Inferior parietal cortex (tissue), 1 donor: ENCODE measurements around the gene NDFIP1.
"Not testable (repeated sequence)": the region's sequence is repeated elsewhere in the genome, so short reads cannot be mapped to it uniquely, and the experiment has no call there.

Experiments used
- DNase-seq: peaks from one replicate; pipeline ENCODE4 v3.0.0-alpha.2; 2016; ENCODE audit errors: extremely low spot score

NDFIP1 gene, protein sequence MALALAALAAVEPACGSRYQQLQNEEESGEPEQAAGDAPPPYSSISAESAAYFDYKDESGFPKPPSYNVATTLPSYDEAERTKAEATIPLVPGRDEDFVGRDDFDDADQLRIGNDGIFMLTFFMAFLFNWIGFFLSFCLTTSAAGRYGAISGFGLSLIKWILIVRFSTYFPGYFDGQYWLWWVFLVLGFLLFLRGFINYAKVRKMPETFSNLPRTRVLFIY

DNA sequence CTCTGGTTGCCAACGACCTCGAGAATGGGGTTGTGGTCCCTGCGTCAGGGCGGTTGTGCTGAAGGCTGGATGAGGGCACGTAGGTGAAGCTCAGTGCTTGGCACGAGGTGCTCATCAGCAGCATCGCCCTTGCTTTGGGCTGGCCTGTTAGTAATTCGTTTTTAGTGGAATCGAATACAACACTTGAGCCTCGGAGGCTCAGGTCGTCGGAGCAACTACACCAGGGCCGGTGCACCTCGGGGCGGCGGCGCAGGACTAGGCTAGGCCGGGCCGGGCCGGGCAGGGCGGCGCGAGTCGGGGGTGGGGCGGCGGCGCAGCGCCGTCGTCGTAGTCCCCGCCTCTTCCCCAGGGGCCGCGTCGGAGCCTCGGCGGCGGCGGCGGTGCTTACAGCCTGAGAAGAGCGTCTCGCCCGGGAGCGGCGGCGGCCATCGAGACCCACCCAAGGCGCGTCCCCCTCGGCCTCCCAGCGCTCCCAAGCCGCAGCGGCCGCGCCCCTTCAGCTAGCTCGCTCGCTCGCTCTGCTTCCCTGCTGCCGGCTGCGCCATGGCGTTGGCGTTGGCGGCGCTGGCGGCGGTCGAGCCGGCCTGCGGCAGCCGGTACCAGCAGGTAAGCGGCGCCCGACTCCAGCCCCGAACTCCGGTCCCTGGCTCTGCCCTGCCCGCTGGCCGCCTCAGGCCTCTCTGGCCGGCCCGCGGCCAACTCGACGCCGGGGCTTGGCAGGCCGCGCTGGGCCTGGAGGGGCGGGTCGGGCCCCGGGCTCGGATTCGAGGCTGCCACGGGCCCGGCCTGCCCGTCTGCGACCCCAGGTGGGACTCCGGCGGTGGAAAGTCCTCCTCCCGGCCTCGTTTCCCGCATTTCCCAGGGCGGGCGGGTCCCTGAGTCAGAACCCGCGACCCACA lies at the start of gene NDFIP1:
Gene NDFIP1, plus strand, starts transcription at position 348 of the 899 bp plus-strand sequence. Its CDS starts 196 bp downstream, at position 544.
- DNase-seq = peak; percentile 69

DNA sequence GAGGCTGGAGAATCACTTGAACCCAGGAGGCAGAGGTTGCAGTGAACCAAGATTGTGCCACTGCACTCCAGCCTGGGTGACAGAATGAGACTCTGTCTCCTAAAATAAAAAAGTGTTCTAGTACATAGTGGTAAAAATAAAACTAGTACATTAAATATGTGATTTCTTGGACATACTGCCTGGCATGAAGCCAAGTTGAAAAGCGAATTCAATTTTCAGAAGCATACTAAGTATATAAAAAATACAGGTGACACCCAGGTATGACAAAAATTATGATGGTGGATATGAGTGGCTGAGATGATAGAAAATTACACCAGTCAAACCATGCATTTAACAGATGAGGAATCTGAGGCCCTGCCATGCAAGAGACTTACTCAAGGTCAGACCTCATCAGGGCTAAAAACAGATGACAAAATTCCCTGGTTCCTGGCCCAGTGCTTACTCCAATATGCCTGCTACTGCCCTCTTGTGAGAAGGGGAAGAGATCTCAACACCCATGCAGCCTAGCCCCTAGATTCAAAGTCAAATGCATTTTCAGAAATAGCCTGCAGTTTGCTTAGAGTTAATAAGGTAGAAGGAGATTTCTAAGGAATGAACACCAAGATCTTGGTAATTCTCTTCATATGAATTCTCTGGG lies 49.2 kb upstream of the NDFIP1 start:
- DNase-seq = no peak

DNA sequence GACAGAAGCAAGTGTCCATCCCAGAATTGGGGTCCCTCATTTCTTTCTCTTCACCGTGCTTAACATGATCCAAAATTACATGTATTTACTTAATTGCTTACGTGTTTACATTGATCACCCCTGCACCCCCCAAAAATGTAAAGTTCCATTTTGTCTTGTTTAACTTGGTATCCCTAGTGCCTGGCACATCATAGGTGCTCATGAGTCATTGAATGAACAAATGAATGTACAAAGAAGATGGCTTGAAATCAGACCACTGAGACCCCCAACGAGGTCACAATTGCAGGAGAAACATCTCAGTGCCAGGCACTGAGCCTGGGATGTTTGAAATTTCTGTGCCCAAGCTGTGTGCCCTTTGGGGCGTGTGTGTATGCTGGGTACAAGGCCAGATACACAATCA lies 45.2 kb upstream of the NDFIP1 start:
- peak; percentile 45 for DNase-seq

DNA sequence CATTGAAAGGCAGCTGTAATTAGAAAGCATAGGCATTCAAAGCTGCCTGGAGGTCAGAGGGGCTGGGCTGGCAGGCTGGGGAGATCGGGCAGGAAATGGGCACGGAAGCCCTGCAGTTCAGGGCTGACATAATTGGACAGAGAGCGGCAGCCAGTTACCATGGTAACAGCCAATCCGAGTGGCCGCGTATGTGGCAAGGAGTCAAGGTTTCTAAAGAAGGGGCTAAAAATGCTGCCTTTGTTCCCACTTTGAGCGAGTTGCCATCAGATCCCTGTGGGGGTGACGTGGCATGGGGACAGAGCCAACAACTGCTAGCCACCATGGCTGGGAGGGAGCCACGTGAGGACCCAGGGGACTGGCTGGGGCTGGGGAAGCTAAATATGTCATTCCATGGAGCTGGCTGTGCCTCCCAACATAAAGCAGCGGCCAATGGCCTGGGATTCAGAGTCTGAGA lies 44.7 kb upstream of the NDFIP1 start:
- peak; percentile 98 for DNase-seq

DNA sequence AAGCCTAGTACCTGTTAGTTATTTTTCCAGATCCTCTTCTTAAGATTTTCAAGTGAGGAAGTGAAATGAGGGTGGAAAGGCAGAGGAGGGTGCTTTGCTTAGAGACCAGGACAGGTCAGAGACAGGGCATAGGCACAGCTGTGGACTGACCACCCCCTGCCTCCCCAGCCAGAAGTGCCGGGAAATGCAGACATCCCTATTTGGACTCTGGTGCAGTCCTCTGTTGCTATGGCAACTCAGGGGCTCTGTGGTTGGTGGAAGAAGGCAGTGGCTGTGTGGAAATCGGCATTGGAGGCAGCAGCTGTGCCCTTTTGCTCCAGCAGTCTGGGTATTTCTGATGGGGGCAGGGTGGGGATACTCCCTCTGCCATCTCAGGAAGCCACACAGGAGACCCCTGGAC lies 43.3 kb upstream of the NDFIP1 start:
- peak; percentile 71 for DNase-seq

DNA sequence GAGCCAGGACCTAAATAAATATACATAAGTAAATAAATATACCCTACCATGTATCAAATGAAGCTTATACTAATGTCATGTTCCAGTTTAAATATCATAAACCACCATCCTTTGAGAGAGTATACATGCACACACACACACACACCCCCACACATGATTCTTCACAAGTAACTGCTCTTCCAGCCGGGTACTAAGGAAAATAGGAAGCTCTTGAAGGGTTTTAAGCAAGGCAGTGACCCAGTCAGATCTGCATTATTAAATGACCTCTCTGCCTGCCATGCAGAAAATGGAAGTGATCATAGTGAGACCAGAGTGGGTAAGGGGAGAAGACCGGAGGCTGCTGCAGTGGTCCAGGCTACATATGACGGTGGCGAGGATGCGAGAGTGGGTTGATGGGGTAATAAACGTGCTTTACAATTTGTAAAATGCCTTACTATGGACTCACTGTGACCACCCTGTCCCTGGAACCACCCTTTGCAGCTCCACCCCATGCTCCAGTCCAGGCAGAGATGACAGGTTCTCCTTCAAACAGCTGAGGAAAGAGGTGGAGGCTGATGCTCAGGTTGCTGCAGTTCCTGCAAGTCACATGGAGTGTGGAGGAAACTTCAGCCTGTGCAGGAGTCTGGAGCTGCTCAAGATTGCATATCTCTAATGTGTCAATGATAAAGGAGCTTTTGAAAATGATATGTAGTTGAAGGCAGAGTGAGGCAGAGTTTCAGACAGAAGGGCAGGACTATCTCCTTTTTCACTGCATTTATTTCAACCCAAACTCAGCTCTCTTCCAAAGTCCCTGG lies 38.8 kb upstream of the NDFIP1 start:
- DNase-seq = no peak

DNA sequence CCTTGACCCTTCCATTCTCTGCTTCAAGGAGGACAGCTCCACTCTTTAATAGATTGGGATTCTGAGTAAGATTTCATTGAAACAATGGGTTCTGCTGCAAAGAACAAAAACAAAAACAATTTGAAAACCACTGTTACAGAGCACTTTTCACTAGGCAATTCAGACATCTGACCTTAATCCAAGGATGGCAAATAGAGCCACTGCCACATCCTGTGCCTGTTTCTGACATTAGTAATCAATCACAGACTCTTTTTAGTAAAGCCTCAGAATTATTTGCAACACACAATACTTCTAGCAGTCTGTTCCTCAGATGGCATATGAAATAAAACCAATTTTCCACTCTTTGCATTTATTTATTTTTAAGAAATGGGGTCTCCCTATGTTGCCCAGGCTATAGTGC lies 37.8 kb upstream of the NDFIP1 start:
- no peak for DNase-seq

DNA sequence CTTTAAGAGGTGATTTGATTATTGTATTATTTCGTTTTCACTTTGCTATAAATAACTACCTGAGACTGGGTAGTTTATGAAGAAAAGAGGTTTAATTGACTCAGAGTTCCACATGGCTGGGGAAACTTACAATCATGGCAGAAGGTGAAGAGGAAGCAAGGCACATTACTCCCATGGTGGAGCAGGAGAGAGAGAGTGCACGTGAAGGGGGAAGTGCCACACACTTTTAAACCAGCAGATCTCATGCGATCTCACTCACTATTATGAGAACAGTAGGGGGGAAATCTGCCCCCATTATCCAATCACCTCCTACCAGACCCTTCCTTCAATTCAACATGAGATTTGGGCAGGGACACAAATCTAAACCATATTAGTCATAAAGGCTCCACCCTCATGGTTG lies 36.1 kb upstream of the NDFIP1 start:
- DNase-seq = no peak

DNA sequence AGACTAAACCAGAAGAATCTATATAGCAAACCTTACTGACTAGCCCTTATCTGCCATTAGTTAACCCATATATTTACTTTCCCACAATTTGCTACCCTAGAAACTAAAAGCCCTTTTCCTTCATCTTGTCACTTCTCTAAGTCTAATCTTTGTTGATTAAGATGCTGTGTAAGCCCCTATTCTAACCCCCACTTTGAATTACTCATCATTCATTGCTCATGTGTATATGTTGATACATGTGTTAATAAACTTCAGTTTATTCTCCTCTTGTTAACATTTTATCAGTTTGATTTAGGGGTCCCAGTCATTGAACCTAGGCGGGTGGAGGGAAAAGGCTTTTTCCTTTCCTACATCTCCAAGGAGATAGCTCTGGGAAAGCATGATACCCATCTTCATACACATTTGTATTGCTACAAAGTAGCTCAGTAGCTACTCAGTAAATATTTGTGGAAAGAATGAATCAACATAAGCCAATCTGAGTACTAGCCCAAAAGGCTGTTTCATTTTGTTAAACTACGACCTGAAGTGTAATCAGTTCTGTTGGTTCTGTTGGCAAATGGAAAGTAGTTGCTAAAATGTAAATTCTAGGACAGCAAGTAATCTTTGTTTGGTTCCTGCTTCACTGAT lies 35.1 kb upstream of the NDFIP1 start:
- no peak for DNase-seq

DNA sequence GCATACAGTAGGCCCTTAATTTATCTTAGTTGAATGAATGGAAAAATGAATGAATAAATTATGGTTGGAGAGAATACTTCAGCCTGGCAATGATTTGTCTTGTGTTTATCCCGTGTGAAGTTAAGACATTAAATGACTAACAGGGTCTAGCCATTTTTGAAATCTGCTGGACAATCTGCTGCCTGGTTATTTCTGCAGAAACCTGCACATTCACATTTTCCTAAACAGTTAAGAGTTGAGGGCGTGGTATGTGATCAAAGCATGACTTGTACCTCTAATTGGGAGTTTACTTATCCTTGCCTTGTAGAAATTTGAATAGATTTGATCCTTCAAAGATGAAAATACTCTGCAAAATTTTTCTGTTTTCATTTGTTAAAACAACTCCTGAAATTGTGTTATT lies 34.6 kb upstream of the NDFIP1 start:
- no peak for DNase-seq

DNA sequence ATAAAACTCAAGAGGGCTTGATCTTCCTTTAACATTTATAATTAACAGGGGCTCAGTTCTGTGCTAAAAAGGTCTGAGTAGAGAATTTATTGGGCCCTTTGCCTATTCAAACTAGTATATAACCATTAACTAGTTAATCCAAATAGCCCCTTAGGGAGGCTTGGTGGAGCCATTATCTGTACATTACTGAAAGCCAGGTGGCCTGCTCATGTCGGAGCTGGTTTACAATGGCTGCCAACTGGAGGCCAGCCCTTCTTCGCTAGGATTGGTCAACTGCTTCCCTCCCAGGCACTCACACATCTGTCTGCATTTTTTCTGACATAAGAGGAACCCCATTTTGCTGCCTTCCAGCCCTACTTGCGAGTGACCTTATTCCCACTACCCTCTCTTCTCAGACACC lies 30.4 kb upstream of the NDFIP1 start:
- no peak for DNase-seq

DNA sequence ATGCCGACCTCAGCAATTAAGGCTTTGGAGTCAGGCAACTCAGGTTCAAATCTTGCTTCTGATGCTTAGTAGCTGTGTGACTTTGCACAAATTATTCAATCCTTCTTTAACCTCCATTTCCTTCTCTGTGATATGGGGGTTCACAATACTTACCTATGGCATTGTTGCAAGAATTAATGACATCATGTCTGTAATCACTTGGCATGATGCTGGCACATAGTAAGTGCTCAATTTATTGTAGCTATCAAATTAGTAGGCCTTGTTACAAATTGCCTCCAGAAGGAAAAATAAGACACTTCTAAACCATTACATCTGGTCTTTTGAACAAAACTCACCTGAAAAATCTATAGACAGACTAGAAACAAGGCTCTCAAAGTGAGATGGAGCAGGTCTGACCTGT lies 29.9 kb upstream of the NDFIP1 start:
- DNase-seq = no peak

DNA sequence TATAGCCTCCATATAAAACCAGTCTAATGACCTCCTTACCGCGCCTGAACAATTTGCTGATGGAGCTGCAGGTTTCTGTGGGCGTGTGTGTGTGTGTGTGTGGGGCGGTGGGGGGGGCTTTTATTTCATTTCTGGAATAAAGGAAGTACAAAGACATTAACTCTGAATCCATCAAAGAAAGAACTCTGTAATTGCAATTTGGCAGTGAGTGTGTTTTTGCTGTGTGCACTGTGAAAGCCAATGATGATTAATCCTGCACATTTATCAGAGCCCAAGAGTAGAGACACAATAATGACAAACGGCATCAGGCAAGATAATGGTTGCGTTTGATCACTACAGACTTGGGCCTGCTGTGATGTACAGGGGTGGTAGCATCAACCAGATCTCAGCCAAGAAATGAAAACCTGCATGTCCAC lies 29.3 kb upstream of the NDFIP1 start:
- DNase-seq = no peak

DNA sequence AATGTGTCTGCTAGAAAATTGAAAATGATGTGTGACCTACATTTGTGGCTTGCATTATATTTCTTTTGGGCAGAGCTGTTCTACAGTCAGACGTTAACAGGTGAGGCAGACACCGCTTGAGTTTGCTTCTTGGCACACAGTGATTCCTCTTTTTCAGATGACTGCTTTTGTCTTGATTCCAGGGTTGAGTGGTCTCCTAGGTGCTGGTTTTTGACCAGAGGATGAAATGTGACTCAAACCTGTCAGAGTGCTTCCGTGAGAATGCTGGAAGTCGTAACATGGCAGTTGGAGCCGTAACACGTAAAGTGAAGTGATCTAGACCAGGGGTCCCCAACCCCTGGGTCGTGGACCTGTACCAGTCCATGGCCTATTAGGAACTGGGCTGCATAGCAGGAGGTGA lies 28.3 kb upstream of the NDFIP1 start:
- no peak for DNase-seq

DNA sequence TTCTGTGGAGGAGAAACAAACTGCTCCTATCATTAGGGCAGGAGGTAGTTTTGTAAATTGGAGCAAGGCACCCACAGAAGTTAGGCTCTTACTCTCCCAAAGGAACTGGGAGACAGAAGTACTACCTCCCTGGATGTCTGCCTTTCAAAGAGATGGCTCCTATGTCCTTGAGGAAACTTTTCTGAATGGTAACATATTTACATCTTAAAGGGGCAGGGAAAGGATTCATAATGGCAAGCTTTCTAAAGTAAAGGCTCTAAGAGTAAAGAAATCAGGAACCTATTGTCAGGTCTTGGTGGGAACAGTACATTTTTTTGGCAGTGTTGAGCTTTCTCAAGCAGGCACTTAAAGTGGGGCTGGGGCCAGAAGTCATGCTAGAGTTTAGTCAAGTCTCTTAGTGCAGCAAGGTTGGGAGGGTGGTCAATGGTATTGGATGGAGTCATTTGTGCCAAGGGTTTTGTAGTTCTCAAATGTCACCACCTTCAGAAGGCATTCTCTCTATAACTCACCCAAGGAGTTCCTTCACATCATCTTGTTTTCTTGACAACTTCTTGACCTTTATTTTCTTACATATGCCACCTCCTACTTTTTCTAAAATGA lies 26.3 kb upstream of the NDFIP1 start:
- DNase-seq = no peak

DNA sequence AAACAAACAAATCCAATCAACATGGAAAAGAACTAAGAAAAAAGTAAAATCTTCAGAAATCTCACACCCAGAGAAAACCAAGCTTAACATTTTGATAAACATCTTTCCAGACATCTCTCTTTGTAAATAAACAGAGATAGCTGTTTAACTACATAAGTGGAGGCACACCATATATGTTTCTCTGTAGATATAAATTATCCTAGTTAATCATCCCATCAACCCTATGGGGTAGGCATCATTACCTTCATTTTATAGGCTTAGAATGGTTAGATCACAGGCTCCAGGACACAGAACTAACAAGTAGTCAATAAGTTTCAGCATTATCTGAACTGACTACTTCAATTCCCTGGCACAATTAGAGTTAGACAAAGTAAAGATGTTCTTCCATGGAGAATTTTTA lies 22.4 kb upstream of the NDFIP1 start:
- no peak for DNase-seq

DNA sequence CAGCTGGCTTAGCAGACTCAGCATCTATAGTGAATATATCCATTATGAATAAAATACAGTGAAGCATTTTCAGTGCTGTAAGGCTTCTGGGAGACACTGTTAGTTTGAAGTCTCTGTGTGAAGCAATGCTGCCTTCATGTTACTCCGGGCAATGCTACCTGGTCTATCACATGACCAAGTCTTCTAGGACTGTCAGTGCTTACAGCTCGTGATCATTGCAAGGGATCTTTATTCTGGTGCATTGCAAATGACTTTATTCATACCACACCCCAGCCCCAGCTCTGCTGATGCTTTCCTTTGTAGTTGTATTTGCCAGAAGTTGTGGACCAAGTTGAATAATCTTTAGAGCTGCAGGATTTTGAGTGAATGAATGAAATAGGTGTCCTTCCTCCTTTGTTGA lies 21.9 kb upstream of the NDFIP1 start:
- DNase-seq = no peak

DNA sequence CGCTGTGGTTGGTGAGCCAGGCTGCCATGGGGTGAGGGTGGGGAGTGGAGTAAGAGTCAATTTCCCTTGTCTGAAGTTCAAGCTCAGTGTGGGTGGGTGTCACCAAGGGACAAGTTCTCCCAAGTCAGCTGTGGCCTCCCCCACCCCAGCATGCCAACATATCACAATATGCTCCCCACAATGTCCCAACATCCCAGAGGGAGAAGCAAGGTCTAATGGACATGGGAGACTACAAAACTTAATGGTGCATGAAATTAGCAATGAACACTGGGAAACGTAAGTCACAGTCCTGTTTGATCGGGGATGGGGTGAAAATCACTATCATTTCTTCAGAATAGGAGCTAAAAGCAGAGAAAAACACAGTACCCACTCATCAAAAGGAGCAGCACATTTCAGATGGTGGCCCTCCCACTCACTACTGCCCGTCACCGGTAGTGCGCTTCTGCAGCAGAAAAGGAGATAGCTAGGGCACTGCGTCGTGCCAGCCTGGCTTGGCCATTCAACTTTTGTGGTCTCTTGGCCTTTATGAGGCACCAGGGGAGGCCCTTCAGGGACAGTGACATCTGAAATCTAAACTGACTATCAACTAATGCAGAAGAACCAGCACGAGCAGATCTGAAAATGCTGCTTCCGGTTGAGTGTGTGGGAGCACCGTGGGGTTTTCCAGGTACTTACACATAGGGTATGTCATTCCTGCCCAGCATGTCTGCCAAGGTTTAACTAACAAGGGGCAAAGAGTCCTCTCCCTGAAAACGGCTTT lies 20.5 kb upstream of the NDFIP1 start:
- DNase-seq = no peak

DNA sequence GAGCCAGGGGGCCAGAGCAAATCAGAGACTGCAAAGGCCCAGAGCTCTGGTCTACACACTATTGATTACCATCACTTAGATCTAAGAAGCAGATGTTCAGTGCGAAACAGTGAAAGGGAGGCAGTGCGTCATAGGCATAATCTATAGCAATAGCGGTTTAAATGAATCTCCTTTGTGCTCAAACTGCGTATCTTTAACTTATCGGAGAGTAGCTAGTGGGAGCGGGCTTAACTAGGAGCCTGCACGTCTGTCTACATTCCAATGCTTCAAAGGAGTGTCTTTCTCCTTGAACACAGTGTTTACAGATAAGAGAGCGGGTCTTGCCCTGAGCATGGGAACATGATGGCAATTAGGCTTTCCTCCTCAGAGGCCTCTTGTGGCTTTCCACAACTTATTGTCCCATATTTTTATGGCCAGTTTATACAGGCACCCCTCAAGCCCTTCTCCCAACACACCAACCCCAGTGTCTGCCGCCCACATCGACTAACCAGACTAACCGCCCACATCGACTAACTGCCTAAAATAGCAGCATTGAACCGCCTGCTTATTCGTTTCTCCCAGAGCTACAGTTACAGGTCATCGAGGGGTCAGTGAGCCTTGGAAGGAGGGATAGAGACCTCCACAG lies 19.6 kb upstream of the NDFIP1 start:
- DNase-seq = not testable (repeated sequence)

DNA sequence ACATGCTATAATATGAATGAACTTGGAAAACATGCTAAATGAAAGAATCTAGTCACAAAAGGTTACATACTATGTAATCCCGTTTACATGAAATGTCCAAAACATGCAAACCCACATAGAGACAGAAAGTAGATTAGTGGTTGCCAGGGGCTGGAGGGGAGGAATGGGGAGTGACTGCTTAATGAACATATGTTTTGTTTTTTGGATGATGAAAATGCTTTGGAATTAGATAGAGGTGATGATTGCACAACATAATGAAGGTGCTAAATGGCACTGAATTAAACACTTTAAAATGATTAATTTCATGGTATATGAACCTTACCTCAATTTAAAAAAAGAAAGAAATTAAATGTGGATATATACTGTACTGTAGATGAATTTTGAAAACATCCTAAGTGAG lies 17.6 kb upstream of the NDFIP1 start:
- DNase-seq = no peak
